ENCODE measurements around the gene TRPM3.

TRPM3 gene

GRCh38 chr9:70986984-70987383 is 134.4 kb downstream of the TRPM3 start:
- Histone ChIP-seq H2AFZ (ENCODE audit: insufficient read depth, low read length, poor library complexity) (no peak overlapping the region), H2AK5ac (ENCODE audit: low read length) (no peak overlapping the region), H3K27ac (ENCODE audit: low read depth, low read length) (no peak overlapping the region), H2BK12ac (ENCODE audit: low read length) (no peak overlapping the region), H3K23ac (ENCODE audit: low read length) (no peak overlapping the region), H3K9me3 (ENCODE audit: insufficient read depth, low read depth, low read length) (no peaks in the 10 kb centered on the region), H3K4ac (ENCODE audit: low read depth, low read length) (no peak overlapping the region), H3K79me1 (ENCODE audit: low read length) (no peaks in the 10 kb centered on the region), H4K12ac (ENCODE audit: low read depth, low read length) (no peak overlapping the region), H3K79me2 (ENCODE audit: control insufficient read depth, insufficient read depth, low read length, poor library complexity) (no peaks in the 10 kb centered on the region), H3K4me3 (ENCODE audit: low read depth, low read length) (no peak overlapping the region), H3K36me3 (ENCODE audit: control insufficient read depth in 1 of 2, insufficient read depth in 2 of 2, low read length in 2 of 2) (no peaks in the 10 kb centered on the region), H3K14ac (ENCODE audit: low read length) (no peak overlapping the region), H3K27me3 (ENCODE audit: insufficient read depth, low read length) (no peaks in the 10 kb centered on the region), H2BK5ac (ENCODE audit: low read depth, low read length, poor library complexity) (no peak overlapping the region), H3K9ac (ENCODE audit: low read length) (no peak overlapping the region), H4K8ac (ENCODE audit: low read depth, low read length) (no peak overlapping the region), H3K18ac (ENCODE audit: low read length) (no peak overlapping the region), H2BK120ac (ENCODE audit: insufficient read depth, low read length, poor library complexity) (no peak overlapping the region), H3K4me2 (ENCODE audit: low read length) (no peak overlapping the region), H4K91ac (ENCODE audit: low read depth, low read length) (no peak overlapping the region), H3K4me1 (ENCODE audit: control insufficient read depth in 1 of 2, insufficient read depth in 2 of 2, low read length in 2 of 2) (no peaks in the 10 kb centered on the region)
- no CpG with 5 or more reads among the region's 2 CpGs for WGBS (ENCODE audit: extremely low coverage, insufficient coverage, insufficient read length)
- no peak for DNase-seq

- Histone ChIP-seq H3K14ac (ENCODE audit: low read length) (no peak overlapping the region), H4K91ac (ENCODE audit: low read depth, low read length) (no peak overlapping the region), H3K23ac (ENCODE audit: low read length) (no peak overlapping the region), H3K79me2 (ENCODE audit: control insufficient read depth, insufficient read depth, low read length, poor library complexity) (no peaks in the 10 kb centered on the region), H3K18ac (ENCODE audit: low read length) (no peak overlapping the region), H2BK12ac (ENCODE audit: low read length) (no peak overlapping the region), H3K27me3 (ENCODE audit: insufficient read depth, low read length) (no peaks in the 10 kb centered on the region), H3K4me1 (ENCODE audit: control insufficient read depth in 1 of 2, insufficient read depth in 2 of 2, low read length in 2 of 2) (no peaks in the 10 kb centered on the region), H3K4ac (ENCODE audit: low read depth, low read length) (no peak overlapping the region), H3K27ac (ENCODE audit: low read depth, low read length) (no peak overlapping the region), H4K12ac (ENCODE audit: low read depth, low read length) (no peak overlapping the region), H3K4me2 (ENCODE audit: low read length) (no peak overlapping the region), H2AK5ac (ENCODE audit: low read length) (no peak overlapping the region), H3K9me3 (ENCODE audit: insufficient read depth, low read depth, low read length) (no peaks in the 10 kb centered on the region), H3K4me3 (ENCODE audit: low read depth, low read length) (no peak overlapping the region), H2BK120ac (ENCODE audit: insufficient read depth, low read length, poor library complexity) (no peak overlapping the region), H3K79me1 (ENCODE audit: low read length) (no peaks in the 10 kb centered on the region), H4K8ac (ENCODE audit: low read depth, low read length) (no peak overlapping the region), H3K9ac (ENCODE audit: low read length) (no peak overlapping the region), H2BK5ac (ENCODE audit: low read depth, low read length, poor library complexity) (no peak overlapping the region), H3K36me3 (ENCODE audit: control insufficient read depth in 1 of 2, insufficient read depth in 2 of 2, low read length in 2 of 2) (no peaks in the 10 kb centered on the region), H2AFZ (ENCODE audit: insufficient read depth, low read length, poor library complexity) (no peak overlapping the region)
- no CpG with 5 or more reads among the region's 1 CpG for WGBS (ENCODE audit: extremely low coverage, insufficient coverage, insufficient read length)
- DNase-seq = peak; percentile 63 to 84
Observed at GRCh38 chr9:70983723-70984295, 137.6 kb downstream of the TRPM3 start.

GRCh38 chr9:70981312-70981711 is 140.1 kb downstream of the TRPM3 start:
- Histone ChIP-seq H3K4ac (ENCODE audit: low read depth, low read length) (no peak overlapping the region), H3K14ac (ENCODE audit: low read length) (no peak overlapping the region), H3K36me3 (ENCODE audit: control insufficient read depth in 1 of 2, insufficient read depth in 2 of 2, low read length in 2 of 2) (no peaks in the 10 kb centered on the region), H3K79me2 (ENCODE audit: control insufficient read depth, insufficient read depth, low read length, poor library complexity) (no peaks in the 10 kb centered on the region), H3K4me2 (ENCODE audit: low read length) (no peak overlapping the region), H3K4me3 (ENCODE audit: low read depth, low read length) (no peak overlapping the region), H2BK5ac (ENCODE audit: low read depth, low read length, poor library complexity) (no peak overlapping the region), H4K91ac (ENCODE audit: low read depth, low read length) (no peak overlapping the region), H3K9ac (ENCODE audit: low read length) (no peak overlapping the region), H3K4me1 (ENCODE audit: control insufficient read depth in 1 of 2, insufficient read depth in 2 of 2, low read length in 2 of 2) (no peaks in the 10 kb centered on the region), H3K9me3 (ENCODE audit: insufficient read depth, low read depth, low read length) (no peaks in the 10 kb centered on the region), H4K8ac (ENCODE audit: low read depth, low read length) (no peak overlapping the region), H3K18ac (ENCODE audit: low read length) (no peak overlapping the region), H3K27ac (ENCODE audit: low read depth, low read length) (no peak overlapping the region), H2BK120ac (ENCODE audit: insufficient read depth, low read length, poor library complexity) (no peak overlapping the region), H2BK12ac (ENCODE audit: low read length) (no peak overlapping the region), H2AK5ac (ENCODE audit: low read length) (no peak overlapping the region), H3K27me3 (ENCODE audit: insufficient read depth, low read length) (no peaks in the 10 kb centered on the region), H3K79me1 (ENCODE audit: low read length) (no peaks in the 10 kb centered on the region), H4K12ac (ENCODE audit: low read depth, low read length) (no peak overlapping the region), H3K23ac (ENCODE audit: low read length) (no peak overlapping the region), H2AFZ (ENCODE audit: insufficient read depth, low read length, poor library complexity) (no peak overlapping the region)
- no peak for DNase-seq
- WGBS (ENCODE audit: extremely low coverage, insufficient coverage, insufficient read length) = no CpG with 5 or more reads among the region's 1 CpG

- Histone ChIP-seq H3K27ac (ENCODE audit: low read depth, low read length) (no peak overlapping the region), H3K23ac (ENCODE audit: low read length) (no peak overlapping the region), H3K4me2 (ENCODE audit: low read length) (no peak overlapping the region), H3K9me3 (ENCODE audit: insufficient read depth, low read depth, low read length) (no peaks in the 10 kb centered on the region), H3K36me3 (ENCODE audit: control insufficient read depth in 1 of 2, insufficient read depth in 2 of 2, low read length in 2 of 2) (no peaks in the 10 kb centered on the region), H3K4me1 (ENCODE audit: control insufficient read depth in 1 of 2, insufficient read depth in 2 of 2, low read length in 2 of 2) (no peaks in the 10 kb centered on the region), H4K91ac (ENCODE audit: low read depth, low read length) (no peak overlapping the region), H3K79me1 (ENCODE audit: low read length) (no peaks in the 10 kb centered on the region), H3K27me3 (ENCODE audit: insufficient read depth, low read length) (no peaks in the 10 kb centered on the region), H2BK120ac (ENCODE audit: insufficient read depth, low read length, poor library complexity) (no peak overlapping the region), H3K4me3 (ENCODE audit: low read depth, low read length) (no peak overlapping the region), H2BK5ac (ENCODE audit: low read depth, low read length, poor library complexity) (no peak overlapping the region), H4K8ac (ENCODE audit: low read depth, low read length) (no peak overlapping the region), H2BK12ac (ENCODE audit: low read length) (no peak overlapping the region), H3K14ac (ENCODE audit: low read length) (no peak overlapping the region), H3K79me2 (ENCODE audit: control insufficient read depth, insufficient read depth, low read length, poor library complexity) (no peaks in the 10 kb centered on the region), H3K9ac (ENCODE audit: low read length) (no peak overlapping the region), H3K4ac (ENCODE audit: low read depth, low read length) (no peak overlapping the region), H4K12ac (ENCODE audit: low read depth, low read length) (no peak overlapping the region), H2AK5ac (ENCODE audit: low read length) (no peak overlapping the region), H3K18ac (ENCODE audit: low read length) (no peak overlapping the region), H2AFZ (ENCODE audit: insufficient read depth, low read length, poor library complexity) (no peak overlapping the region)
- no CpG with 5 or more reads among the region's 4 CpGs for WGBS (ENCODE audit: extremely low coverage, insufficient coverage, insufficient read length)
- no peak for DNase-seq
Observed at GRCh38 chr9:70979966-70980365, 141.5 kb downstream of the TRPM3 start.
